ENCODE data around the gene ATOX1.

Gene ATOX1

DNA sequence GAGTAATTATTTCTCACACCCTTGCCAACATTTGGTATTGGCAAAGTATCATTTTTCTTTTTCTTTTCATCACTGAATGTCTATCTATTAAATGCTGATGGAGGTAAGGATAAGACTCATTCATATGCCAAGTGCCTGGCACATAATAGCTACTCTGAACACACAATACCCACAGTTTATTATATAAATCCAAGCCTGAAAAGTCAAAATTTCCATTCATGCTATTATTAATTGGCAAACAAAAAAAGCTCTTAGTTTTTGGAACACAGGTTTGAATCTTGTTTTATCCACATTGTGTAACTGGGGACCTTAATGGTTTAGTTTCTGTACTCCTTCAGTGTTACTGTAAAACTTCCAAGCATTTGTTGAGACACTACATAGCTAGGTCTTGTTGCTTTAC, 6.4 kb upstream of the ATOX1 start:
- TF ChIP-seq, protein P1, sequence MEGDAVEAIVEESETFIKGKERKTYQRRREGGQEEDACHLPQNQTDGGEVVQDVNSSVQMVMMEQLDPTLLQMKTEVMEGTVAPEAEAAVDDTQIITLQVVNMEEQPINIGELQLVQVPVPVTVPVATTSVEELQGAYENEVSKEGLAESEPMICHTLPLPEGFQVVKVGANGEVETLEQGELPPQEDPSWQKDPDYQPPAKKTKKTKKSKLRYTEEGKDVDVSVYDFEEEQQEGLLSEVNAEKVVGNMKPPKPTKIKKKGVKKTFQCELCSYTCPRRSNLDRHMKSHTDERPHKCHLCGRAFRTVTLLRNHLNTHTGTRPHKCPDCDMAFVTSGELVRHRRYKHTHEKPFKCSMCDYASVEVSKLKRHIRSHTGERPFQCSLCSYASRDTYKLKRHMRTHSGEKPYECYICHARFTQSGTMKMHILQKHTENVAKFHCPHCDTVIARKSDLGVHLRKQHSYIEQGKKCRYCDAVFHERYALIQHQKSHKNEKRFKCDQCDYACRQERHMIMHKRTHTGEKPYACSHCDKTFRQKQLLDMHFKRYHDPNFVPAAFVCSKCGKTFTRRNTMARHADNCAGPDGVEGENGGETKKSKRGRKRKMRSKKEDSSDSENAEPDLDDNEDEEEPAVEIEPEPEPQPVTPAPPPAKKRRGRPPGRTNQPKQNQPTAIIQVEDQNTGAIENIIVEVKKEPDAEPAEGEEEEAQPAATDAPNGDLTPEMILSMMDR (IDR thresholded peaks at IDR 0.05; ENCODE audit: unreplicated experiment in 3 of 3), result no peak
- Mint-ChIP-seq H3K4me3 (no peak overlapping the region), H3K36me3 (ENCODE audit: low read depth) (no peaks in the 10 kb centered on the region), H3K9me3 (no peaks in the 10 kb centered on the region), H3K27me3 (ENCODE audit: low read depth) (no peaks in the 10 kb centered on the region), H3K4me1 (peaks cover 6% of the 10 kb centered on the region), H3K27ac (no peak overlapping the region)

DNA sequence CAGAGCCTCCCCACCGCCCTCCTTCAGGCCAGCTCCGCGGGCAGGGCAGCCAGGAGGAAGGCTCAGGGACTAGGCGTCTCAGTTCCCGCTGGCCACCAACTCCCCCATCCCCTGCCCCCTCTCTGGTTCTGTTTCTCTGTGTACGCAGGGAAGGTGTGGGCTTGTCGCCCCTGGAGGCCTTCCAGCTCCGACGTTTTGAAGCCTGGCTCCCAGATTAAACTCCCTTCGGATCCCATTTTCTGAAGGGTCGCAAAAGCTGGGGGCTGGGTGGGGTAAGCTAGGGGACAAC, 346 bp downstream of the ATOX1 start:
- Mint-ChIP-seq H3K4me1 (peaks cover 39% of the 10 kb centered on the region), H3K4me3 (peak overlapping the region; percentile 82 to 88 (median 86)), H3K27ac (peak overlapping the region; percentile 79 to 99 (median 88)), H3K27me3 (ENCODE audit: low read depth) (no peaks in the 10 kb centered on the region), H3K9me3 (no peaks in the 10 kb centered on the region), H3K36me3 (ENCODE audit: low read depth) (peaks cover 5% of the 10 kb centered on the region)
- TF ChIP-seq, protein P1 (IDR thresholded peaks at IDR 0.05; ENCODE audit: unreplicated experiment in 3 of 3), result no peak

DNA sequence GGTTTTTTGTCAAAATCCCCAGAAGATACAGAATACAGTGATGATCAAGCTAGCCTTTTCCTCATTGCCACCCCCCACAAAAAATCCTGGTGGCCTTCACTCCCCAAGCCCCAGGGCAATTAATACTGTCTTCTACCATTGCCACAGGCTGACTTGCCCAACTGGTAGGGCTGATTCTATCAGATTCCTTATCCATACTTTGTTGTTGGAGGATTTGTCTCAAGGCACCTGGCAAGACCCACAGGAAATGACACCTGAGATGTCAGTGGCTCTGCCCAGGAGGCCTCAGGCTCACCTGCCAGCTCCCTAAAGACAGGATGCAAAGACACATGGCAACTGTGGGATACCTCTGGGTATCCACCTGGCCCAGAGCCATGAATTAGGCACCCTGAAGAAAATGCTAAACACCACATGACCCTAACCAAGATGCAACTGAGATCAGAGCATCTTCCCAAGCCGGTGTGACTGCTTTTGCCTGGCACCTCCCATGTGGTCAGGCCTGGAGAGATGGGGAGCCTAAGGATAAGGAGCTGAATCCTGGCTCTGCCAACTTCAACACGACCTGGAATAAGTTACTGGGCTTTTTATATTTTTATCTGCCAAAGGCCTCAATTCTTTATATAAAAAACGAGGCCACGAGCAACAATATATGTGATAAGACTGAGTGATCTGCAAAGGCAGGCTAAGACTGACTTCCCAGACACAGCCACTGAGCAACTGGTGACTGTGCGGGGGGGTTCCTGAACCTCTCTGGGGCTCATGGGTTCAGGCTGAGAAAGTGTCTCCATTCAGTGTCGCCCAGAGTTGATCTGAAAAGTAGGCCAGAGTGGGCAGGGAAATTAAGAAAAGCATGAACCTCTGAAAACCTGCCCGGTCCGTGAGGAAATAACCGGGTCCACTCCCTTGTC, 944 bp downstream of the ATOX1 start:
- Mint-ChIP-seq H3K4me3 (peak overlapping the region; percentile 82 to 88 (median 86)), H3K9me3 (no peaks in the 10 kb centered on the region), H3K27me3 (ENCODE audit: low read depth) (no peaks in the 10 kb centered on the region), H3K4me1 (peaks cover 39% of the 10 kb centered on the region), H3K27ac (peak overlapping the region; percentile 23 to 99 (median 88)), H3K36me3 (ENCODE audit: low read depth) (peaks cover 10% of the 10 kb centered on the region)
- TF ChIP-seq, protein P1 (IDR thresholded peaks at IDR 0.05; ENCODE audit: unreplicated experiment in 3 of 3), result no peak

DNA sequence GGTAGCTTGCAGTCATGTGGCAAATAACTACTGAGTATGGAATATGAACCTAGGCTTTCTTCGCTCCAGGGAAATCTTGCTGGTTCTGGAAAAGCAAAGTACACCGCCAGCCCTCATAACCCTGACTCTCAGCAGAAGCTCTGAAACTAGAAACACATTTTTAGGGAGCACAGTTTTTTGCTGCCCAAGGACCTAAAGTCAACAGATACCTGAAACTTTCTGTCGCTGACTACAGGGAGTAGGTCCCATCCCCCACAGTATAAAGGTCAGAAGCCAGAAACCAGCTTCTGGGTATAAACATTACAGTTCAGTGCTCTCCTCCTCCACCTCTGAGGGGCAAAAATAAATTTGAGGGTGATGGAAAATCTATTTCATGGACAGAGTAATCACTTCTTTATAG, 3.0 kb downstream of the ATOX1 start:
- peak overlapping the region; percentile 60 to 92 (median 65) for H3K27ac Mint-ChIP-seq
- no peaks in the 10 kb centered on the region for H3K27me3 Mint-ChIP-seq (ENCODE audit: low read depth)
- H3K4me3 Mint-ChIP-seq, result peak overlapping the region; percentile 36 to 66 (median 53)
- TF ChIP-seq, protein P1 (IDR thresholded peaks at IDR 0.05; ENCODE audit: unreplicated experiment in 3 of 3), result no peak
- H3K9me3 Mint-ChIP-seq, result no peaks in the 10 kb centered on the region
- peaks cover 14% of the 10 kb centered on the region for H3K36me3 Mint-ChIP-seq (ENCODE audit: low read depth)
- peaks cover 39% of the 10 kb centered on the region for H3K4me1 Mint-ChIP-seq

DNA sequence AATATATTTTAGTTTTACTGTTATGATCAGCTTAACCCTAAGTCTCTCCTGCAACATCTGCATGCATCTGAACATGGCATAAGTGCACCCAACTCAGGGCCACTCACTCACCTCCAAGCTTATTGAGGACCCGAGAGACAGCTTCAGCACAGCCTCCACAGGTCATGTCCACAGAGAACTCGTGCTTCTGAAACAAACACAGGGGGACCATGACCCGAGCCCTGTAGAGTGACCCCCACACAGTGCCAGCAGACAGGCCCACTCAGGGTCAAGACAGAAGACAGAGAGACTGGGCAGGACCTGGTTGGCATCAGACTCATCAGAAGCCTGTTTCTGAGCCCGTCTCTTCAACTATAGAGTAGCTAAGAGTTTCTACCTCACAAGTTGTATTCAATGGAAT, 6.8 kb downstream of the ATOX1 start:
- Mint-ChIP-seq H3K27ac (no peak overlapping the region), H3K27me3 (ENCODE audit: low read depth) (no peaks in the 10 kb centered on the region), H3K4me1 (peaks cover 15% of the 10 kb centered on the region), H3K4me3 (no peak overlapping the region), H3K36me3 (ENCODE audit: low read depth) (peaks cover 14% of the 10 kb centered on the region), H3K9me3 (no peaks in the 10 kb centered on the region)
- TF ChIP-seq, protein P1 (IDR thresholded peaks at IDR 0.05; ENCODE audit: unreplicated experiment in 3 of 3), result no peak

DNA sequence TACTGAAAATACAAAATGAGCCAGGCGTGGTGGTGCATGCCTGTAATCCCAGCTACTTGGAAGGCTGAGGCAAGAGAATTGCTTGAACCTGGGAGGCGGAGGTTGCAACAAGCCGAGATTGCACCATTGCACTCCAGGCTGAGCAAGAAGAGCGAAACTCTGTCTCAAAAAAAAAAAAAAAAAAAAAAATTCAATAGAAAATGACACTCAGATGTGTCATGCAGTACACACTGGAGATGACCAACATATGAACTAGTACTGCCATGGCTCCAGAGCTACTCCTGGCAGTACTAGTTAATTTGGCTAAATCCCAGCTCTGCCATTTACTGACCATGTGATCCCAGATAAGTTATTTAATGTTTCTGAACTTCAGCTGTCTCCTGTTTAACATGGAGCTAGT, 7.3 kb downstream of the ATOX1 start:
- peaks cover 14% of the 10 kb centered on the region for H3K36me3 Mint-ChIP-seq (ENCODE audit: low read depth)
- no peak overlapping the region for H3K27ac Mint-ChIP-seq
- H3K4me1 Mint-ChIP-seq, result peaks cover 10% of the 10 kb centered on the region
- H3K27me3 Mint-ChIP-seq (ENCODE audit: low read depth), result no peaks in the 10 kb centered on the region
- TF ChIP-seq, protein P1 (IDR thresholded peaks at IDR 0.05; ENCODE audit: unreplicated experiment in 3 of 3), result no peak
- H3K9me3 Mint-ChIP-seq, result no peaks in the 10 kb centered on the region
- no peak overlapping the region for H3K4me3 Mint-ChIP-seq

Data from nephron (organoid).